HG03342 (cell line): ENCODE results near the gene IZUMO1.

Experiments
- ATAC-seq: cut with Tn5 transposase; IDR thresholded peaks from one replicate; pipeline ENCODE4 v1.9.1; 2021; ENCODE audit warnings: mild to moderate bottlenecking, moderate library complexity; ENCODE audit not compliant: unreplicated experiment

Gene IZUMO1

DNA sequence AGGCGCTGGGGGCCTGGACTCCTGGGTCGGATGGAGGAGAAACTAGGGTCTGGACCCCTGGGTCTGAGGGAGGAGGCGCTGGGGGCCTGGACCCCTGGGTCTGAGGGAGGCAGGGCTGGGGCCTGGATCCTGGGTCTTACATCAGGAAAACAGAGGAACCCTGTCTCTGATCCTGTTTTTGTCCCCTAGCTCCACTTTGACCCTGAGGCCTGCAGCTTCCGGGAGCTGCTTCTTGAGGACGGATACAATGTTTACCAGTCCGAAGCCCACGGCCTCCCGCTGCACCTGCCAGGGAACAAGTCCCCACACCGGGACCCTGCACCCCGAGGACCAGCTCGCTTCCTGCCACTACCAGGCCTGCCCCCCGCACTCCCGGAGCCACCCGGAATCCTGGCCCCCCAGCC, 11.0 kb upstream of the IZUMO1 start:
- no peak for ATAC-seq

DNA sequence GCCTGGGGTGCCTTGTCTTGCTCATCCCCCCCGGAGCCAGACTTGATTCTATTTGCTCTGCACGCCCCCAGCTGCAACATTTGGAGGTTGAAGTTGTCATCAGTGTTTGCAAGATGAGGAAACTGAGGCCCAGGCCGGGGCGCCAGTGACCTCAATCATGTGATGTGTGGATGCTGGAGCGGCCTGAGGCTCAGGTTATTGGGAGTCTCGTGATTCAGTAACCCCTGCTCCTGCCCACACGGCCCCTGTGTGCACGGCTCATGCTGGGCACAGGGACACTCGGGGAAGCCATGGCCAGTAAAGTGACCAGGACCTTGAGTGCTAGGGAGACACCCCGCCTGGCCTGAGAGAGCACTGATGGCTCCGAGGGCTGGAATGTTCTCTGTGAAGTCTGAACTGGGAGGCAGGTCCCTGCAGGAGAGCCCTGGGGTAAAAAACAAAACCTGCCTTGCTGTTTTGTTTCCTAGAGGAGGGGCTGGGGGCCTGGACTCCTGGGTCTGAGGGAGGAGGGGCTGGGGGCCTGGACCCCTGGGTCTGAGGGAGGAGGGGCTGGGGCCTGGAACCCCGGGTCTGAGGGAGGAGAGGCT, 10.5 kb upstream of the IZUMO1 start:
- ATAC-seq = no peak

DNA sequence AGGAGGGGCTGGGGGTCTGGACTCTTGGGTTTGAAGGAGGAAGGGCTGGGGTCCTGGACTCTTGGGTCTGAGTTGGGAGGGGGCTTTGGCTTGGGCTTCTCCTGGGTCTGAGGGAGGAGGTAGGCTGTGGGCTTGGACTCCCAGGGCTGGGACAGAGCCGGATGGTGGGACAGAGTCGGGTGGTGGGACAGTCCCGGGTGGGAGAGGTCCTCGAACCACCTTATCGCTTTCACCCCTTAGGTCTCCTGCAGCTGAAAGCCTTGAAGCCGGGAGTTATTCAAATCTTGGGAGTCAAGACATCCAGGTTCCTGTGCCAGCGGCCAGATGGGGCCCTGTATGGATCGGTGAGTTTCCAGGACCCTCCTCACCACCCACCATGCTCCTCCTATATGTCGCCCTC, 10.0 kb upstream of the IZUMO1 start:
- no peak for ATAC-seq

DNA sequence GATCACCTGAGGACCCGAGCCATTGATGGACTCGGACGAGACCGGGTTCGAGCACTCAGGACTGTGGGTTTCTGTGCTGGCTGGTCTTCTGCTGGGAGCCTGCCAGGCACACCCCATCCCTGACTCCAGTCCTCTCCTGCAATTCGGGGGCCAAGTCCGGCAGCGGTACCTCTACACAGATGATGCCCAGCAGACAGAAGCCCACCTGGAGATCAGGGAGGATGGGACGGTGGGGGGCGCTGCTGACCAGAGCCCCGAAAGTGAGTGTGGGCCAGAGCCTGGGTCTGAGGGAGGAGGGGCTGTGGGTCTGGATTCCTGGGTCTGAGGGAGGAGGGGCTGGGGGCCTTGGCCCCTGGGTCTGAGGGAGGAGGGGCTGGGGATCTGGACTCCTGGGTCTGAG, 9.5 kb upstream of the IZUMO1 start:
- ATAC-seq = no peak

DNA sequence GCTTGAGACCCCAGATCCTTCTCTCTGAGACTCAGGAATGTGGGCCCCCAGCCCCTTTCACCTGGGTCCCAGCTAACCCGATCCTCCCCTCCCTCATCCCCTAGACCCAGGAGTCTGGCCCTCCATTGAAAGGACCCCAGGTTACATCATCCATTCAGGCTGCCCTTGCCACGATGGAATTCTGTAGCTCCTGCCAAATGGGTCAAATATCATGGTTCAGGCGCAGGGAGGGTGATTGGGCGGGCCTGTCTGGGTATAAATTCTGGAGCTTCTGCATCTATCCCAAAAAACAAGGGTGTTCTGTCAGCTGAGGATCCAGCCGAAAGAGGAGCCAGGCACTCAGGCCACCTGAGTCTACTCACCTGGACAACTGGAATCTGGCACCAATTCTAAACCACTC, 9.1 kb upstream of the IZUMO1 start:
- ATAC-seq = no peak

DNA sequence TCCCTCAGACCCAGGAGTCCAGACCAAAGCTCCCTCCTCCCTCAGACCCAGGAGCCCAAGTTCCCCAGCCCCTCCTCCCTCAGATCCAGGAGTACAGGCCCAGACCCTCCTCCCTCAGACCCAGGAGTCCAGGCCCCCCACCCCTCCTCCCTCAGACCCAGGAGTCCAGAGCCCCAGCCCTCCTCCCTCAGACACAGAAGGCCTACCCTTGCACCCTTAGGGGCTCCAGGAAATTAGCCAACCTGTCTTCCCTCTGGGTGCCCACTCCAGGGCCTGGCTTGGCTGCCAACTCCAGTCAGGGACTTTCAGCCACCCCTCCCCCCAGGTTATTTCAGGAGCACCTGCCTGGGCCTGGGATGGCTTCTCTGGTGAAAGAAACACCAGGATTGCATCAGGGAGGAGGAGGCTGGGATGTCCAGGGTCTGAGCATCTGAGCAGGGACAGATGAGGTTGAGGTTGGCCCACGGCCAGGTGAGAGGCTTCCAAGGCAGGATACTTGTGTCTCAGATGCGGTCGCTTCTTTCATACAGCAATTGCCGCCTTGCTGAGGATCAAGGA, 8.5 kb upstream of the IZUMO1 start, which contains the start of gene FGF21:
FGF21 (plus strand) TSS at position 441 of the 558 bp plus-strand sequence. CDS start 713 bp downstream, outside the sequence.
- no peak for ATAC-seq

DNA sequence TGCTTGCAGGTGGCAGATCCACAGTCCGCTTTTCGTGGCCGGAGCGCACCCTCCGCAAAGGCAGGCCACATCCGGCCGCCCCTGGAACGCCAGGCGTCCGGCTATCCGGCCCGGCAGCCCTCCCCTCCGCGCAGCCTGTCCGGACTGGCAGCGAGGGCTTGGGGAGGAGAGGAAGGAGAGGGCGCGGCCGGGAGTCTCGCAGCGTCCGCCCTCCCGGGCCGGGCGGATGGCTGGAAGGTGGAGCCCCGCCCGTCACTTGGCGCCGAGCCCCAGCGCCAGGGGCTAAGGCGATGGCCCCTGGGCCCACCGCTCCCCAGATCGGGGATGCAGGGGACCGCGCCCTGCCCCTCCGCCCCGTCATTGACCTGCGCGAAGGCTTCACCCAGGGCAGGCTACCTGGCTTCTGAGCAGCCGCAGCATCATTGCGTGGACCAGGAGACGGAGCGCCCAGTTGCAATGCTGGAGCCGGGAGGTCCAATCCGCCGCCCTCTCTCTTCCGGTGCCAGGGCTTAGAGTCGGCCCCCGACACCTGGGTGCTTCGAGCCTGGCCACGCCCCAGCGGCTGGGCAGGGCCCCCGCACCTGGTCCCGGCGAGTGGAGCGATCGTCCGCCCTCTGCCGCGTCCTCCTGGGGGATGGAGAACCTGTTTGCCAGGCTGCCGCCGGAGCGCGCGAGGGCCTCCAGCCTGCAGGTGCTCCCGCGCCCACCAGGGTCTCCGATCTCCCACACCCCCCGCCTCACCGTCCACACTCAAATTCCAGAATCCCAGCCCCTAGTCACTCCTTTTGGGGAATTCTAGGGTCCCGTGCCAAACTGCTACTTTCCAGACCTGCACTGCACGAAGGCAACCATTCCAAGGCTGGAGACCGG, 6.0 kb upstream of the IZUMO1 start, which contains the start of gene FUT1:
FUT1 (minus strand) TSS at position 146 of the 870 bp plus-strand sequence. CDS start 1,360 bp downstream, outside the sequence.
- no peak for ATAC-seq

DNA sequence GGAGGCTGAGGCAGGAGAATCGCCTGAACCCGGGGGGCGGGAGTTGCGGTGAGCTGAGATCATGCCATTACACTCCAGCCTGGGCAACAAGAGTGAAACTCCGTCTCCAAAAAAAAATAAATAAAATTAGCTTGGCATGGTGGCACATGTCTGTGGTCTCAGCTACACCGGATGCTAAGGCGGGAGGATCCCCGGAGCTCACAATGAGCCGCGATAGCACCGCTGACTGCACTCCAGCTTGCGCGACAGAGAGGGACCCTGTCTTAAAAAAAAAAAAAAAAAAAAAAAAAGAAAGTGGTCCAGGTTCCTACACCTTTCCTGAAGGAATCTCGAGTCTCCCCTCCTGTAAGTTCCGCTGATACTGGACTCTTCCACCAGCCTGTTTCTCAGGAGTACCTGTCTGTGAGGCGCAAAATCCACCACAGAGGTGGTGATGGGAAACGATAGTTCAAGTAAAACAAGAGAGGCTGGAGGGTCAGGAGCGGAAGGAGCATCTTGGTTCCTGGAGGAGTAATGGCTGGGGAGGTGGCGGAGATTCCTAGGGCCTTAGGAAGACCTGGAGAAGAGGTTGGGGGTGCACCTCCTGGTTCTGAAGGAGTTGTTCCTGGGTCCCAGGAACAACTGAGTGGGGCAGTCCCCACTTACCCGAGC, 5.3 kb upstream of the IZUMO1 start:
- ATAC-seq = no peak

DNA sequence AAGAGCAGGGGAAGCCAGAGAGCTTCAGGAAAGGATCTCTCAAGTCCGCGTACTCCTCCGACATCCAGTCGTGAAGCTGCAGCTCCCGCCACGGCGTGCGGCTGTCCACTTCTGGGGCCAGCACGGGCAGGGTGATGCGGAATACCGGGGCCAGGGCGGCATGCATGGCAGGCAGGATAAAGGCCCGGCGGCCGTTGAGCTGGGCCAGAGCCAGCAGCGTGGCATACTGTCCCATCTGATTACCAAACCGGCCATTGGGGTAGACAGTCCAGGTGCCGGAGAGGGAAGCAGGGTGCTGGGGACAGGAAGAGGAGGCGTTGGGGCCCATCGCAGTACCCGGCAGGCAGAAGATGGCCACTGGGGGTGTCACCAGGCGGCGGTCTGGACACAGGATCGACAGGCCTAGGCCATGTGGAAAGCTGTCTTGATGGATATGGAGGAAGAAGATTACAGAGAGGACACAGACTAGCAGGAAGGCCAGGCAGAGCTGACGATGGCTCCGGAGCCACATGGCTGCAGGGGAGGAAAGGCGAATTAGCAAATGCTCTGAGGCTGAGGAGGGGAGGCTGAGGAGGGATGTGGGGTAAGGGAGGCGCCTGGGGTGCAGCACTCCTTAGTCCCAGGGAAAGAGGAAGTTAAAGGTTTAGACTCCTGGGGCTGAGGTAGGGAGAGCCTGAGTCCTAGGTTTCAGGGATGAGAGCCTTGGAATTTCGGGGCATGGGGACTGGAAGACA, 4.2 kb upstream of the IZUMO1 start:
- no peak for ATAC-seq

DNA sequence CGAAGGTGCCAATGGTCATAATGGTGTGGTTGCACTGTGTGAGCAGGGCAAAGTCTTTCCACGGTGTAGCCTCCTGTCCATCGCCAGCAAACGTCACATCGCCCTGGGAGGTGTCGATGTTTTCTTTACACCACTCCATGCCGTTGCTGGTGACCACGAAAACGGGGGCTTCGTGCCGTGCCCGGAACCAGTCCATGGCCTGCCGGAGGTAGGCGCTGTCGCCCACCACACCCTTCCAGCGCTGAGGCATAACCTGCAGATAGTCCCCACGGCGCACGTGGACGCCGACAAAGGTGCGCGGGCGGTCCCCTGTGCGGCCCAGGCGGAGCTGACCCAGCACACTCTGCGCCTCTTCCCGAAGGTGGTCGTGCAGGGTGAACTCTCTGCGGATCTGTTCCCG, 3.6 kb upstream of the IZUMO1 start:
- ATAC-seq = no peak

DNA sequence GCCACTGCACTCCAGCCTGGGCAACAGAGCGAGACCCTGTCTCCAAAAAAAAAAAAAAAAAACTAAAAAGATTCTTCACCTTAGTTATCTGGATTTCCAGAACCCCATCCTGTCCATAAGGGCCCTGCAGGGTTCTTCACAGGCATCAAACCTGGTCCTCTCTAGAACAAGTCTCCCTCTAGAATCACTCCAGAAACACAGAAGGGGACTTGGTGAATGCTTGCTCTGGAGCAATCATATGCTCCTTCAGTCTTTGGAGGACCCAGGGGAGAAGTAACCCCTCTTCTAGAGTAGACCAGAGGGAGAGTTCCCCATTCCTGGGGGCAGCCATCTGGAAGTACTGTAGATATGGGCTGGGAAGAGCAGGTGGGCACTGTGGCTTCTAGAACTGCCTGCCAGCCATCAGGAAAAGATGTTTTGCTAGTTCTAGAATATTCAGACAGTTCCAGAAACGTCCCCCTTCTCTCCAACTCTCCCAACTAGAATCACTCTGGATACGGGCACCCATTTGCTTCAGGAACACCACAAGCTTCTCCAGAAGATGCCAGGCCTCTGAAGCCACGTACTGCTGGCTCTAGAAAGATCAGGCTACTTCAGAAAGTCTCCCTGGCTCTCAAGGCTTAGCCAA, 3.0 kb upstream of the IZUMO1 start:
- ATAC-seq = no peak

DNA sequence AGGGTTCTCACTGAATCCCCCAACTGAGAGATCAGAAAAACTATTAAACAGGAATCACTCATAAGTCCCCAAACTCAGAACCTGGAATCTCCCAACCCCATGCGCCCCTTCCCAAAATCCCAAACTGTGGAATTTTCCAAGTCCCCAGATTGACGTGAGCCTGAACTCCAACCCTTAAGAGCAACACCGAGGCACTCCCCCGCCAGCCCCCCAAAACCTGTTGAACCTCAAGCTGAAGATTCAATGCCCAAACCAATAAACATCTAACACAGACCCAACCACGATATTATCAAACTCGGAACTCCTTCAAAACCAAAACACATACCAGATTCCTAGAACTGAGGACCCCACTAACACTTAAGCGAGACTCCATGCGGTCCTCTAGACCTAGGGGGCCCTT, 599 bp downstream of the IZUMO1 start:
- no peak for ATAC-seq

DNA sequence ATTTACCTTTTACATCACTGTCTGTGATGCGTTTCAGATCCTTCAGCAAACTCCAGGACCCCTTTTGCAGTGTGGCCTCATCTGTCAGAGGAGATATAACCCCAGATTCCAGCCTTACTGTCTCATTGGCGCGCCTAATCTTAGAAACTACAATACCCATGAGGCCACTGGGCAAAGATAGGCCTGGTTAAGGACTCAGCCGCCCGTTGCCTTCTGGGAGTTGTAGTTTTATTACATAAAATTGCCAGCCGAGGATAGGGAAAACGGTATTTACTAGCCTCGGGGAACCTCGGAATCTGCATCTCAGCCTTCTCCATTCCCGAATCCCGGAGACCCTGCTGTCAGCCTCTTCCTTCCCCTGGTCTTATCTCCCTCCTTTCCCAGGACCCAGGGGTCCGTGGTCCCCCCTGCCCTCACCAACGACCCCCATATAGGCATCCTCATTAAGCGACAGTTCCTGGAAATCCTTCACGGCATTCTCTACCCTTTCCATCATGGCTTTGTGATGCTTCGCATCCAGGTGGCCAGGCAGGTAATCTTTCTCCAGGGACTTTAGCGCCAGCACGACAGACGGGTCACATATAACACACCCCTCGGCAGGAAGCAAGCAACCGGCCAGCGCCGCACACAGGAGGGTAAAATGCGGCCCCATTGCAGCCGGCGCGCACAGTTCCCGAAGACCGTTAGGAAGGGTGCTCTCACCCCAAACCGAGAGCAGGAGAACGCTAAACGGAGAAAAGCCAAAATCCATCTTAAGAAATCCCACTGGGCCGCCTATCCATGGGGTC, 1.3 kb downstream of the IZUMO1 start:
- ATAC-seq = no peak

DNA sequence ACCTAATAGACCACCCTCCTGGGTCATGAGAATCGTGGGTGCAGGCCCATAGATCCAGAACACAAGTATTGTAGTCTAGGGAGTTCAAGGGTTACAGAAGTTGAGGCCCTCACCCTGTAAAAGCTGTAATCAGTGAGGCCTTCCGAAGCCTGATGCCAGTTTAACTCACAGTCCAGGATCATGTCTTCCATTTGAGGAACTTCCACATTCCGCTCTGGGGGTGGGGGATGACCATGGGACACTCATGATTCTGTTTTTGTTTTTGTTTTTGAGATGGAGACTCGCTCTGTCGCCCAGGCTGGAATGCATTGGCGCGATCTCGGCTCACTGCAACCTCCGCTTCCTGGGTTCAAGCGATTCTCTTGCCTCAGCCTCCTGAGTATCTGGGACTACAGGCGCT, 4.6 kb downstream of the IZUMO1 start:
- no peak for ATAC-seq

DNA sequence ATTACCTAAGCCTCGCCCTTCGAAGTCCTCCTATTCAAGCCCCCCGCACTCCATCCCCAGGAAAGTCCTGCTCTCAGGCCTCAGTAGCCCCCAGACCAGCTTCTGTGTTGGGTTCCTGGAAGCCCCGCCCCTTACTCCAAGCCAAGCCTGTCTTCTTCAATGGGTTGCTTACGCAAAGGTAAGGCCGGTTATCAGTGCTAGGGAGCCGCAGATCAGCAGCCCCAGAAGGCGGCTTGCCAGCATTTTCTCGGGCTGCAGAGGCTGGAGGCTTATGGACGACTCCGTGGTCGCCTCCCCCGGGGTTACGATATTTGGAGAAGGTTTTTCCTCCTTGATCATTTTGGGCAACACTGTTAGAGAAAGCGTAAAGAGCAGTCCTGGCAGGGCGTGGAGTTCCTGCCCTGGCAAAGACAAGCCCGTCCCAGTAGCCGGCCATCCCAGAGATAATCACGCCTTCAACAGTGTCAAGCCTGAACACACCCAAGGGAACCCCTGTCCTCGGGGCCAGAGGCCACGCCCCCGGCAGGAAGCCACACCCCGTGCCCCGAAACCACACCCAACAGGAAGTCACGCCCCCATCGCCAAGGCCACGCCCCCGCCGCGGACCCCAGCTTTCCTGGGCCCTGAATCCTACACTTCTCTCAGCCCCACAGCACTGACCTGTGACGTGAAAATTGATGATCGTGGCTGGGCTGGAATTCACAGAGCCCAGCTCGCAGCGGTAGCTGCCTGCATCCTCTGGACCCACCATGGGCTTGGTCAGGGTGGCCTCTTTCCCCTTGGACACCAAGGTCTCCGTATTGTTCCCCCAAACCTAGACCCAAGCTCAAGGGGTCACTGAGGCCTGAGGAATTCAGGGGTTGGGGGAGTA, 5.3 kb downstream of the IZUMO1 start:
- ATAC-seq = no peak

DNA sequence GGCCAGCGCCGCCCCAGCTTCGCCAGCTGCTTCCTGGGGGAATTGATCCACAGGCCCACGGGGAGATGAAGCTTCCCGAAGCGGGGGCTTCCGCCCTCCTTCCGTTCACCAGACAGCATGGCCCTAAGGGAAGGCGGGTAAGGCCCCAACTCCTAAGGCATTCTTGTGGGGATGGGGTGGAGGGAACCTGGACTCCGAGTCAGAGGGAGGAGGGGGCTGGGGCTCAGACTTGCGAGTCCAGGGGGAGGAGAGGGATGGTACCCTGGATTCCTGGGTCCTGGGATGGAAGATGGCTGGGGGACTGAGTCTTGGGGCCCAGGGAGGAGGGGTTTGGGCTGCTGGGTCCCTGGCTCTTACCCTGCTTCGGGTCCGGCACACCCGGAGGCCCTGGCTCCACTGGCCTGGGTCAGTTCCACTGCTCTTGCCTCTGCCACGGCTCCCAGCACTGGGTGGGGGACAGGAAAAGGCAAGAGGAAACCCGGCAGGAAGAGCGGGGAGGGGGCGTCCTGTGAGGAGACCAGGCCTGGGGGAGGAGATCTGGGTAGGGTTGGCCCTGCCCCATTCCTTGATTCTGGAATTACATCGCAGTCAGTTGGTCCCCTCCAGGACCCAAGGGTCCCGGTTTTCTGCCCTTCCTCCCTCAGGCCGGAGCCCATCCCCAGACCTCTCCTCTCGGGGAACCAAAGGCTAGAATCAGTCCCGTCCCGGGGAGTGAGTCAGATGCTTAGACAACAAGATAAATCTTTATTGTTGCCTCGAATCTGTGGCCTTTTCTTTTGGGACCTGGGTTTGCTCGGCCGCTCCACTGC, 6.3 kb downstream of the IZUMO1 start, which contains the start of gene RASIP1:
RASIP1 (minus strand) TSS at position 447 of the 809 bp plus-strand sequence; CDS start at position 119, 328 bp downstream.
- ATAC-seq = no peak

DNA sequence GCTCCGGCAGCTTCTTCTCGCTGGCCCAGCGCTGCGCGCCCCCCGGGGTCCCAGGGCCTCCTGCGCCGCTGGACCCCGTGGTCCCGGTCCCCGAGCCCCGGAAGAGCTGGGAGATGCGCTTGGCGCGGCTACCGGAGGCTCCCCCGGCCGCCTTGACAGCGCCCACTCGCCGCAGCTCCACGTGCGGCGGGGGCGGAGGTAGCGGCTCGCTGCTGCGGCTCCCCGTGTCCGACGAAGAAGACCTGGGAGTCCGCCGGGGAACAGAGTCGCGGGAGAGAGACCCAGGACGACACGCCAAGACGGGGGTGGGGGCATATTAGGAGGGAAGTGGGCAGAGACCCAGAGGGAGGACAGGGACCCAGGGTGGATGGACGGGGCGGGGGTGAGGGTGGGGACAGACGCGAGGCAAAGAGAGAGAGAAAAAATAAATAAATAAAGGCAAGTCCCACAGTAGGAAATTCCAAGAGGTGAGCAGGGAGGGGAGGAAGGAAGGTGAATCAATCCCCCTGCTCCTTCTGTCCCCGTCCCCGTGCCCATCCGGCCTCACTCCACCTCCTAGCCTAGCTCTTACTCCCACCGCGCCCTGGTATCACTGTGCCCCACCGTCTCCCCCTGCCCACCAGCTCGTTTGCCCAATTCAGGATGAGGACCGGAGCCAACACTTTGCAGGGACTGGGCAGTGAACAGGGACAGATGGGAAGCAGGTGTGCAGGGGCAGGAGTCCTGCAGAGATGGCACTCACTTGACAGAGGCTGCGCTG, 7.1 kb downstream of the IZUMO1 start:
- ATAC-seq = no peak
